IMR-90 (cell line): ENCODE results near the gene SVEP1.

Experiments
- POLR2A ChIP-seq: IDR thresholded peaks from 2 replicates; pipeline ENCODE4 v1.6.1; 2012; ENCODE audit warnings: mild to moderate bottlenecking, low read depth, low read length
- RCOR1 ChIP-seq: IDR thresholded peaks from 2 replicates; pipeline ENCODE4 v1.6.1; 2012; ENCODE audit warnings: mild to moderate bottlenecking, low read length, improper control_type of control experiment; ENCODE audit not compliant: insufficient replicate concordance
- RFX5 ChIP-seq: IDR thresholded peaks from 2 replicates; pipeline ENCODE4 v1.8.0; 2012; ENCODE audit warnings: low read depth, mild to moderate bottlenecking, low read length, moderate library complexity
- SMC3 ChIP-seq: fragments of 150-350 bp; IDR thresholded peaks from 2 replicates; pipeline ENCODE4 v1.6.1; 2016; ENCODE audit warnings: low read depth, mild to moderate bottlenecking, antibody characterized with exemption, low read length, moderate library complexity
- TF ChIP-seq, protein P1 (sequence below): conservative IDR thresholded peaks from 2 replicates; pipeline ENCODE4 v1.5.1; 2012; ENCODE audit warnings: mild to moderate bottlenecking, low read depth, low read length, improper control_type of control experiment
- TF ChIP-seq, protein P2 (sequence below): fragments of 150-350 bp; IDR thresholded peaks from 2 replicates; pipeline ENCODE4 v1.6.1; 2017; ENCODE audit warnings: mild to moderate bottlenecking, antibody characterized with exemption, low read length, low read depth

DNA sequence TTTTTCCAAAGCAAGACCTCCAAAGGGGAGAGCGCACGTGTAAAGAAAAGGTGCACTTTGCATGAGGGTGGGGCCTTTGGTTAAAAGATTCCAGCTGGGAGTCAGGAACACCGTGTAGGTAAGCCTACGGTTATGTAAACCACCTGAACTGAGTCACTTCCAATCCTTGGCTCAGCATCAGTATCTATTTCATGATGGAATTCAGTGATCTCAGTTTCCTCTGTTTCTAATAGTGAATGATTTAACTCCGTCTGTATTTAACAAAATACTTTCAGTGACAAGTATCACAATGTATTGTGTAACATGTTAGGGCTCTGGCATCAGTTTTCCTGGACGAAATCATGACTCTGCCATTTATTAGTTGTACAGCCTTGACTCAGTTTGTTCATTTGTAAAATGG lies 1.3 kb upstream of the SVEP1 start:
- TF ChIP-seq RFX5 (no peak), POLR2A (no peak), RCOR1 (no peak), SMC3 (no peak)
- TF ChIP-seq, protein P1, sequence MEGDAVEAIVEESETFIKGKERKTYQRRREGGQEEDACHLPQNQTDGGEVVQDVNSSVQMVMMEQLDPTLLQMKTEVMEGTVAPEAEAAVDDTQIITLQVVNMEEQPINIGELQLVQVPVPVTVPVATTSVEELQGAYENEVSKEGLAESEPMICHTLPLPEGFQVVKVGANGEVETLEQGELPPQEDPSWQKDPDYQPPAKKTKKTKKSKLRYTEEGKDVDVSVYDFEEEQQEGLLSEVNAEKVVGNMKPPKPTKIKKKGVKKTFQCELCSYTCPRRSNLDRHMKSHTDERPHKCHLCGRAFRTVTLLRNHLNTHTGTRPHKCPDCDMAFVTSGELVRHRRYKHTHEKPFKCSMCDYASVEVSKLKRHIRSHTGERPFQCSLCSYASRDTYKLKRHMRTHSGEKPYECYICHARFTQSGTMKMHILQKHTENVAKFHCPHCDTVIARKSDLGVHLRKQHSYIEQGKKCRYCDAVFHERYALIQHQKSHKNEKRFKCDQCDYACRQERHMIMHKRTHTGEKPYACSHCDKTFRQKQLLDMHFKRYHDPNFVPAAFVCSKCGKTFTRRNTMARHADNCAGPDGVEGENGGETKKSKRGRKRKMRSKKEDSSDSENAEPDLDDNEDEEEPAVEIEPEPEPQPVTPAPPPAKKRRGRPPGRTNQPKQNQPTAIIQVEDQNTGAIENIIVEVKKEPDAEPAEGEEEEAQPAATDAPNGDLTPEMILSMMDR, result no peak
- TF ChIP-seq, protein P2, sequence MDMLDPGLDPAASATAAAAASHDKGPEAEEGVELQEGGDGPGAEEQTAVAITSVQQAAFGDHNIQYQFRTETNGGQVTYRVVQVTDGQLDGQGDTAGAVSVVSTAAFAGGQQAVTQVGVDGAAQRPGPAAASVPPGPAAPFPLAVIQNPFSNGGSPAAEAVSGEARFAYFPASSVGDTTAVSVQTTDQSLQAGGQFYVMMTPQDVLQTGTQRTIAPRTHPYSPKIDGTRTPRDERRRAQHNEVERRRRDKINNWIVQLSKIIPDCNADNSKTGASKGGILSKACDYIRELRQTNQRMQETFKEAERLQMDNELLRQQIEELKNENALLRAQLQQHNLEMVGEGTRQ, result no peak
